ENCODE measurements around the gene BICRAL. TPM values are rescaled to one million over a fixed set of nuclear protein-coding genes. Genes with fewer than 3 reads are reported as not detected.

Gene BICRAL
- total RNA-seq, 1 experiment from 2014 or later = 6.9 TPM

- ChIA-PET POLR2A (ENCODE audit: low non-redundant PET) (interaction anchor here (0.7 to 2.3 kb wide), 4 partner anchors 8 to 1322 kb away, joined by 3 to 40 read pairs (median 4); partner anchors contain the start of gene BICRAL), CTCF (interaction anchor here (0.6 kb wide), 2 partner anchors 785 to 1624 kb away, joined by 4 to 5 read pairs; no protein-coding TSS in a partner anchor)
- intact Hi-C loops (cut with micrococcal nuclease; ENCODE audit: unreplicated experiment) = loop anchor here (1.0 to 2.0 kb wide), 2 partner anchors 36 to 130 kb away; partner anchors contain the start of gene BICRAL
- Histone ChIP-seq H3K4me3 (ENCODE audit: low read depth, low read length, poor library complexity, severe bottlenecking) (peak overlapping the region; percentile 98), H3K4me1 (ENCODE audit: insufficient read depth, low read length, poor library complexity, severe bottlenecking) (peaks cover 34% of the 10 kb centered on the region), H3K9me3 (ENCODE audit: low read depth, low read length, poor library complexity, severe bottlenecking) (no peaks in the 10 kb centered on the region), H3K27me3 (replicated peaks; ENCODE audit: insufficient read depth, low read depth, low read length, poor library complexity) (no peaks in the 10 kb centered on the region), H3K36me3 (ENCODE audit: insufficient read depth, low read length, poor library complexity, severe bottlenecking) (no peaks in the 10 kb centered on the region), H3K27ac (ENCODE audit: low read depth, low read length, poor library complexity, severe bottlenecking) (peak overlapping the region; percentile 97)
- peak; percentile 95 for DNase-seq (ENCODE audit: low spot score)
- TF ChIP-seq EZH2 (IDR thresholded peaks at IDR 0.05; ENCODE audit: borderline replicate concordance, low read depth, low read length, poor library complexity, severe bottlenecking) (no peak), CTCF (conservative IDR thresholded peaks at IDR 0.05; ENCODE audit: low read depth, low read length) (no peak)
- no TSS peak for BruUV-seq (replicated peaks)
These were observed 35.1 kb upstream of the BICRAL start for GRCh38 chr6:42746463-42747391.

- Histone ChIP-seq H3K27ac (ENCODE audit: low read depth, low read length, poor library complexity, severe bottlenecking) (no peak overlapping the region), H3K4me1 (ENCODE audit: insufficient read depth, low read length, poor library complexity, severe bottlenecking) (peaks cover 20% of the 10 kb centered on the region), H3K4me3 (ENCODE audit: low read depth, low read length, poor library complexity, severe bottlenecking) (peak overlapping the region; percentile 98), H3K36me3 (ENCODE audit: insufficient read depth, low read length, poor library complexity, severe bottlenecking) (no peaks in the 10 kb centered on the region), H3K9me3 (ENCODE audit: low read depth, low read length, poor library complexity, severe bottlenecking) (no peaks in the 10 kb centered on the region), H3K27me3 (replicated peaks; ENCODE audit: insufficient read depth, low read depth, low read length, poor library complexity) (no peaks in the 10 kb centered on the region)
- POLR2A ChIA-PET (ENCODE audit: low non-redundant PET) = interaction anchor here (0.6 kb wide), 1 partner anchor 43 kb away, joined by 5 read pairs; no protein-coding TSS in a partner anchor
- TF ChIP-seq CTCF (conservative IDR thresholded peaks at IDR 0.05; ENCODE audit: low read depth, low read length) = no peak
- CTCF ChIA-PET = interaction anchor here (0.7 kb wide), 1 partner anchor 242 kb away, joined by 4 read pairs; no protein-coding TSS in a partner anchor
- DNase-seq (ENCODE audit: low spot score) = no peak
- intact Hi-C loops (cut with micrococcal nuclease; ENCODE audit: unreplicated experiment) = no loop called here
- BruUV-seq (replicated peaks) = no TSS peak
These were observed 33.5 kb upstream of the BICRAL start for GRCh38 chr6:42748203-42748898.

- no peaks in the 10 kb centered on the region for H3K9me3 ChIP-seq (ENCODE audit: low read depth, low read length, poor library complexity, severe bottlenecking)
- no peak for DNase-seq (ENCODE audit: low spot score)
- no peak for TF ChIP-seq CTCF (conservative IDR thresholded peaks at IDR 0.05; ENCODE audit: low read depth, low read length)
- TF ChIP-seq EZH2 (IDR thresholded peaks at IDR 0.05; ENCODE audit: borderline replicate concordance, low read depth, low read length, poor library complexity, severe bottlenecking) = no peak
- peaks cover 8% of the 10 kb centered on the region for H3K4me1 ChIP-seq (ENCODE audit: insufficient read depth, low read length, poor library complexity, severe bottlenecking)
- H3K4me3 ChIP-seq (ENCODE audit: low read depth, low read length, poor library complexity, severe bottlenecking) = no peak overlapping the region
- no peak overlapping the region for H3K27ac ChIP-seq (ENCODE audit: low read depth, low read length, poor library complexity, severe bottlenecking)
- no peaks in the 10 kb centered on the region for H3K36me3 ChIP-seq (ENCODE audit: insufficient read depth, low read length, poor library complexity, severe bottlenecking)
- POLR2A ChIA-PET (ENCODE audit: low non-redundant PET) = no interaction called here
- BruUV-seq (replicated peaks) = no TSS peak
- CTCF ChIA-PET = interaction anchor here (0.7 kb wide), 1 partner anchor 1224 kb away, joined by 3 read pairs; no protein-coding TSS in a partner anchor
- intact Hi-C loops (cut with micrococcal nuclease; ENCODE audit: unreplicated experiment) = no loop called here
- H3K27me3 ChIP-seq (replicated peaks; ENCODE audit: insufficient read depth, low read depth, low read length, poor library complexity) = no peaks in the 10 kb centered on the region
These were observed 30.8 kb upstream of the BICRAL start for GRCh38 chr6:42751055-42751454.

Measured in A673 (cell line).